Adipose tissue (tissue), 3 donors: ENCODE measurements around the gene CD1B. TPM values are rescaled to one million over a fixed set of nuclear protein-coding genes. Genes with fewer than 3 reads are reported as not detected.
"Not testable (repeated sequence)": the region's sequence is repeated elsewhere in the genome, so short reads cannot be mapped to it uniquely, and the experiment has no call there.

Experiments used
- H3K27ac ChIP-seq: one replicate; pipeline ENCODE4 v1.5.1; 2013; ENCODE audit warnings: low read depth, low read length
- WGBS, 3 donors: extraction: QIAGEN DNeasy Blood & Tissue Kit; methylation state at CpG; one replicate each; pipeline ENCODE4 v1.1.7; 2013; 5-methylcytosine and 5-hydroxymethylcytosine counted together
- polyA plus RNA-seq, 3 donors: library from polyadenylated mRNA; stranded (reverse); fragments of 200-250 nt; gene quantifications; one replicate each; pipeline ENCODE4 v1.2.3, GENCODE V29; 2013
- donor health status: healthy with polysubstance abuse.
- donor health status: Bipolar disorder and iron deficiency.
- donor health status: healthy.

CD1B gene
- not detected for polyA plus RNA-seq

DNA sequence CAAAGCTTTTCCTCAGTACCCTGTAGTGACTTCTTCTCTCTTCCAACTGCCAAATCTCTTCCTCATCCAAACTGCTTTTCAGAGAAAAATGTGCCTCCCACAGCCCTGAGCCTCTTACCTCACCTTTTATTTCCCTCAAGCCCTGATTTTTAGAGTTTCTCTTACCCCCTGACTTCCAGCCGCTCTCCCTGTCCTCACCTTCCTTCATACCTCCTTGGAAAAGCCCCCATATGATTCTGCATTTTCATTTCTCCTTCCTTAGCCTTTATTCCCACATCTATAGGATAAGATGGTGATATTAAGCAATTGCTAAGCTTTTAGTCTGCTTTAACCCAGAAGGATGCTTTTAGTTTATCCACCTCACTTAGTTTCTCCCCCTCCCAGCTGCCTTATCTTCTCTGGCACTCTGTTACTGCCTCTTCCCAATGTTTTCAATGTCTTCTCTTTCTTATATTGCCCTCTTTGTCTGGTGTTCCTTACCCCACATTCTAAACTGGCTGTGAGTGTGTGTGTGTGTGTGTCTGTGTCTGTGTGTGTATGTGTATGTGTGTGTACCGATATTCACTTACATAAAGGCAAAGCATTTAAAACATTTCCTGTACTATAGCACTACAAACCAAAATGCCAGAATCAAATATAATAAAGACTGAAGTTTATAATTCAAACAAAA, at the start of gene CD1B:
CD1B (minus strand) TSS at position 51 of the 670 bp plus-strand sequence. CDS start 108 bp downstream, outside the sequence.
- 90 to 91% (median 90%) methylated on average over 2 of the region's 2 CpGs for WGBS, 3 donors
- no peak within 1 kb of the TSS for H3K27ac ChIP-seq

DNA sequence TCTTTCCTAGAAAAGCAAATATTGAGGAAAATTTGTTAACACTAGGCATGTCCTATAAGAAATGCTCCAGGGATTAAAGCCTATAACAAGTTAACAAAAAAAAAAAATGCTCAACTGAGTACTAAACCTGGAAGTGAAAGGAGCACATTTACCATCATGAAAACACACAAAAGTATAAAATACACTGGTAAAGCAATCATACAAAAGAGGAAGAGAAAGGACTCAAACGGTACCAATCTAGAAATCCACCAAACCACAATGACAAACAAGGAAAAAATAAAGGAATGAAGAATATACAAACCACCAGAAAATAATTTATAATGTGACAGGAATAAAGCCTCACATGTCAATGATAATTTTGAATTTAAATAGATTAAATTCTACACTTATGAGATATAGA, 43.5 kb upstream of the CD1B start:
- no peak overlapping the region for H3K27ac ChIP-seq
- 36 to 82% (median 62%) methylated on average over 1 of the region's 1 CpG for WGBS, 3 donors

DNA sequence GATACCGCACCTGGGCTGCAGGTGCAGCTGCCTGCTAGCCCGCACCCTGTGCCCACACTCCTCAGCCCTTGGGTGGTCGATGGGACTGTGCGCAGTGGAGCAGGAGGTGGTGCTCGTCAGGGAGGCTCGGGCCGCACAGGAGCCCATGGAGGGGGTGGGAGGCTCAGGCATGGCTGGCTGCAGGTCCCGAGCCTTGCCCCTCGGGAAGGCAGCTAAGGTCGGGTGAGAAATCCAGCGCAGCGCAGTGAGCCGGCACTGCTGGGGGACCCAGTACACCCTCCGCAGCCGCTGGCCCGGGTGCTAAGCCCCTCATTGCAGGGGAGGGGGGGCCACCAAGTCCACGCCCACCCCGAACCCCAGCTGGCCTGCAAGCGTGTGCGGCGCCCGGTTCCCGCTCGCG, 42.8 kb upstream of the CD1B start:
- 91 to 95% (median 91%) methylated on average over 23 to 25 of the region's 25 CpGs for WGBS, 3 donors
- not testable (repeated sequence) for H3K27ac ChIP-seq

DNA sequence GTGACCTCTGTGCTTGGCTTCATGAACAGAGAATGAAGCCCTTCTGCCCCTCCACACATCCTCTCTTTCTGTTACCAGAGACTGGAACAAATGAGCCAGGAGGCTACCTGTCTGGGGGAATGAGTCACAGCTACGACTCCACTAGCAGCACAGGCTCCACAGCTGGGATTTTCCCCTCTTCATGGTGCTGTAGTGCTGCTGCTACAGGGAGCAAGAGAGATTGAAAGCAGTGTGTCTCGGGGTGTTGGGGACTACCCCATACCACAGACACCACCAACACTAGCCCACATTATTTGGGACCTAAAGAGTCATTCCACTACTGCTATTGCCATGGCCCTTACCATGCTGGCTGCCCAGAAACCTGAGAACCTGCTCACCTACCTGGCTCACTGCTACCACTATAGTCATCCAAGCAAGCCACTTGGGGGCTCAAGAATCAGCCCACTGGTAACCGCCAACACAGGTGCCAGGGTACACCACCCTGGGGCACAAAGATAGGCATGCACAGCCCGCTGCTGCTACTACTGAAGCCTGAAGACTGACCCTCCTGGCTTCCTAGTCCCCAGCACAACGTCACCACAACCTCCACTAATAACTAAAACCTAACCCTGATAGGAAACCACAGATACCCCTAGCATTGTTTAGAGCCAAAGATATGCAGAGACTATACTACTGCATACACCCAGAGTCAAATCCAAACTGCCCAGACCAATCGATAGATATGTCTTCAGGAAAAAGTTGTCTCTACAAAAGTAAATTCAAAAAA, 40.0 kb upstream of the CD1B start:
- no peak overlapping the region for H3K27ac ChIP-seq
- 64 to 78% (median 73%) methylated on average over 6 of the region's 6 CpGs for WGBS, 3 donors

DNA sequence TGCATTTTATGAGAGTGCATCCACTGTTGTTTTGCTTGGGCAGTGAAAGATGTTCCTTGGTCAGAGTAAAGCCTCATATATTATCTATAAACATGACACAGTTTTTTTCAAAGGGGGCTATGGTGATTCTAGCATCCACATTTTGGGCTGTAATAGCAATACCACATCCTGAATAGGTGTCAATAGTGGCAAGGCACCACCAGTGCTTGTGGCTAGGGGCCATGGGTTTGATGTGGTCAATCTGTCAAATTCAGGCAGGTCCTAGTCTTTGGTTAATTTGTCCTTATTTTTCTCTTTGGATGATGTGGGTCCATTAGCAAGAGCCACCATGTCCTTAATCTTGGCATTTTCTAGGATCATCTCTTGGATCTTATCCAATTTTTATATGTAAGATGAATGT, 35.5 kb upstream of the CD1B start:
- H3K27ac ChIP-seq, result no peak overlapping the region

DNA sequence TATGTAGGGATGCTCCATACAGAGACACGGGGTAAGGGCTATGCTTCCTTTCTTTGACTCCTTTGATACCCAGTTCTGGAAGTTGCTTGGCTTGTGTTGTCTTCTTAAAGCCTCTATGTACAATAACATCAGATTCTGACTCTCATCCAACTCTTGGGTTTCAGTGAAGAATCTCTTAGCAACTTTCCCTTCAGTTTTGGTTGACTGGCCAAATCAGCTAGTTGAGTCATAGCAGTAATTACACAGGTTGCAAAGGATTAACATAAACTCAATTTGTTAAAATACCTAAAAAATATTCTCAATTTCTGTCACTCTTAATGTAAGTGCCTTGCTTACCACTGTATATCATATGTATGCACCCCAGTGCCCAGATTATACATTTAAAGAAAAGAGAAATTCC, 31.6 kb upstream of the CD1B start:
- 43 to 73% (median 70%) methylated on average over 1 of the region's 1 CpG for WGBS, 3 donors
- no peak overlapping the region for H3K27ac ChIP-seq

DNA sequence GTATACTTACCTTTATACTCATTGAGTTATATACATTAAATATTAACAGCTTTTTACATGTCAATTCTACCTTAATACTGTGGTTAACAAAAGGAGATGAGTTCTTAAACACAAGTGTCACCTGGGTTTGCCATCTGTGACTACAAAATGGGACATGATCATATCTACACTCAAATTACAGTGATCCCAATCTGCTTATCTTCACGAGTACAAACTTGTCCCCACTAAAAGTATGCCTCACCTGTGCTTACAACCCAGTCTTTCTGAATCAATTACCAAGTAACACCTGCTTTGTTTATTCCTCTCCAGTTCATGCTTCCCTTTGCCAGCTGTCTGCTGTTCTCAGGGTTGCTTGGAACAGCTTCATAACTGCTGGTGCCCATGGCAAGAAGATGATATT, 31.2 kb upstream of the CD1B start:
- 32 to 61% (median 51%) methylated on average over 1 of the region's 1 CpG for WGBS, 3 donors
- no peak overlapping the region for H3K27ac ChIP-seq

DNA sequence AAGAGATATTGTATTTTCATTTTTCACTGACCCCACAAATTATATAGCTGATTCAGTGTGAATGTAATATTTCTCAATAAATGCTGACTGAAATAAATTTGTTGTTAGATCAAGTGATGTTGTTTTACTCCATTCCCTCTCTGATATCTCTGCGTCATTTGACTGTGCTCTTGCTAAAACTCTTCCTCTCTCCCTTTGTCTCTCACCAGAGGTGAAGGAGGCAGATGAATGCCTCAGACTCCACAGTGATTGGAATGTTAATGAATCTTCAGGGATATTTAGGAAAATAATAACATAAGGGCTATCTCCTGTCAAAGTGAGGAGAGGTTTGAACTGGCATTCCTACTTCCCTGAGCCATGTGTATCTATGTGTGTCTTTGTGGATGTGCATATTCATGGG, 26.1 kb upstream of the CD1B start:
- H3K27ac ChIP-seq, result no peak overlapping the region
- WGBS, 3 donors, result 87 to 91% (median 90%) methylated on average over 1 of the region's 1 CpG

DNA sequence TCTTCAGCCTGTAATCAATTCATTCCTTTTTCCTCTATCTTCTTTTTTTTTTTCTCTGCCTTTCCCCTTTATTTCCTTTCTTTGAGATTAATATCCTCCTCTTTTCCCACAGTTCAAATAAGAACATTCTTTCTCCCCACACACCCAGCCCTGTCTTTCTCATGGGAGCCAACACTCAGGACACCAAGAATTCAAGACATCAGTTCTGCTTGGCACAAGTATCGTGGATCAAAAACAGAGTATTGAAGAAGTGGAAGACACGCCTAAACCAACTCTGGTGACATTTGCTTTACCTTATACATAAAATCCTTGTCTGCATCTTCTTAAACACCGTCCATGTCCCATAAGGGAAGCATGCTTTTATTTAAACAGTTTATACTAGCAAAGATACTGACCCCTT, 25.3 kb upstream of the CD1B start:
- no peak overlapping the region for H3K27ac ChIP-seq
- WGBS, 3 donors, result 52 to 68% (median 56%) methylated on average over 3 of the region's 3 CpGs

DNA sequence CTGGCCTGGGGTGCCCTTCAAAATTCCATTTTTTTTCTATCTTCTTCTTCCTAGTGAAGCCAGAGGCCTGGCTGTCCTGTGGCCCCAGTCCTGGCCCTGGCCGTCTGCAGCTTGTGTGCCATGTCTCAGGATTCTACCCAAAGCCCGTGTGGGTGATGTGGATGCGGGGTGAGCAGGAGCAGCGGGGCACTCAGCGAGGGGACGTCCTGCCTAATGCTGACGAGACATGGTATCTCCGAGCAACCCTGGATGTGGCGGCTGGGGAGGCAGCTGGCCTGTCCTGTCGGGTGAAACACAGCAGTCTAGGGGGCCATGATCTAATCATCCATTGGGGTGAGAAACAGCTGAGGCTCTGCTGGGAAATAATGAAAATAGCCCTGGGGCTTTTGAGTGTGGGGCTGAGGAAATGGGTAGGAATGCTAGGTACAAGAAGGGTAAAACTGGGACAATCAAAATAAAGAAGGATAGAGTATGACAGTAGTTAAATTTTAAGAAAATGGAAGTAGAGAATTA, 24.5 kb upstream of the CD1B start:
- 75 to 89% (median 87%) methylated on average over 10 of the region's 10 CpGs for WGBS, 3 donors
- no peak overlapping the region for H3K27ac ChIP-seq

DNA sequence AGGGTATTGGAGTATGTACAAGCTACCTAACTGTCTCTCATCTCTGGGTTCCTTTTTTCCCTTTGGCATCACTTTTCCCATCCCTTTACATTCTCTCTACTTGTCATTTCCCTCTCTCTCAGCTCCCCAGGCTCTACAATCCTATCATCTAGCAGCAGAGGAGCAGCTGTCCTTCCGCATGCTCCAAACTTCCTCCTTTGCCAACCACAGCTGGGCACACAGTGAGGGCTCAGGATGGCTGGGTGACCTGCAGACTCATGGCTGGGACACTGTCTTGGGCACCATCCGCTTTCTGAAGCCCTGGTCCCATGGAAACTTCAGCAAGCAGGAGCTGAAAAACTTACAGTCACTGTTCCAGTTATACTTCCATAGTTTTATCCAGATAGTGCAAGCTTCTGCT, 22.9 kb upstream of the CD1B start:
- 54 to 61% (median 60%) methylated on average over 2 of the region's 2 CpGs for WGBS, 3 donors
- H3K27ac ChIP-seq, result no peak overlapping the region

DNA sequence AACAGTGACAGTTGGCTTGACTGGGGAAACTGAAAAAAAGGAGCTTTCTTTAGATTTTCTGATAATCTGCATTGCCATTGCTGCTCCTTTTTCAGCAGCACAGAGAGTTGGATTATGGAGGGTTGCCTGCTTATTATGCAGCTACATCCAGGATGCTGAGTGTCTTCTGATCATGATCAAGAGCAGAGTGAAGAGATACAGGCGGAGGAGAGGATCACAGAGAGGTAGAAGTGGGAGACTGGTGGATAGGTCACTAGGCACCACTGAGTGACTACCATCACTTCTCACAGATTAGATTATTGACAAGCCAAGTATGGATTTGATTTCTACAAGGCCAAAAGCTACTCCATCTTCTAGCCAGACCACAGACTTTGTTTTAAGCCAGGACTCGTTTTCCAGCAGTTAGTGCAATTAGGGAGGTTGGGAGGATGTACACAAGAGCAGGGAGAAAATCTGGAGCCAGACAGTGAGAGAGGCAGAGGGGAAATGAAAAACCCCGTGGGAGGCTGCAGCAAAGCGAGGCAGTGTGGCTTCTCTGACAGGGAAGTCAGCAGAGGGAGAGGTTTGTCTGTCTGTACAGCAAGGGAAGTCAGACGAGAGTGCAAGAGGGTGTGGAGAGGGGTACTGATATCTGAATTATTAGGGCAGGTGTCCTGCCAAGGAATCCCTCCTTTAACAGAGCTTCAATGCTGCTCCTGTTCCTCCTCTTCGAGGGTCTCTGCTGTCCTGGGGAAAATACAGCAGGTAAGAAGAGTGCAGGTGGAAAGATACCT, 22.2 kb upstream of the CD1B start, which contains the start of gene CD1E:
CD1E (plus strand) TSS at position 592 of the 773 bp plus-strand sequence; CDS start at position 687, 95 bp downstream.
- 30 to 35% (median 32%) methylated on average over 6 of the region's 6 CpGs for WGBS, 3 donors
- H3K27ac ChIP-seq, result no peak within 1 kb of the TSS

DNA sequence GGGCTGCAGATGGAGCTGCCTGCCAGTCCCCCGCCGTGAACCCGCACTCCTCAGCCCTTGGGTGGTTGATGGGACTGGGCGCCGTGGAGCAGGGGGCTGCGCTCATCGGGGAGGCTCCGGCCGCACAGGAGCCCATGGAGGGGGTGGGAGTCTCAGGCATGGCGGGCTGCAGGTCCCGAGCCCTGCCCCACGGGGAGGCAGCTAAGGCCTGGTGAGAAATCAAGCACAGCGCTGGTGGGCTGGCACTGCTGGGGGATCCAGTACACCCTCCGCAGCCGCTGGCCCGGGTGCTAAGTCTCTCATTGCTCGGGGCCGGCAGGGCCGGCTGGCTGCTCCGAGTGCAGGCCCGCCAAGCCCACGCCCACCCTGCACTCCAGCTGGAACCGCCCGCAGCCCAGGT, 17.6 kb upstream of the CD1B start:
- WGBS, 3 donors, result 92 to 95% (median 95%) methylated on average over 14 to 24 of the region's 24 CpGs

DNA sequence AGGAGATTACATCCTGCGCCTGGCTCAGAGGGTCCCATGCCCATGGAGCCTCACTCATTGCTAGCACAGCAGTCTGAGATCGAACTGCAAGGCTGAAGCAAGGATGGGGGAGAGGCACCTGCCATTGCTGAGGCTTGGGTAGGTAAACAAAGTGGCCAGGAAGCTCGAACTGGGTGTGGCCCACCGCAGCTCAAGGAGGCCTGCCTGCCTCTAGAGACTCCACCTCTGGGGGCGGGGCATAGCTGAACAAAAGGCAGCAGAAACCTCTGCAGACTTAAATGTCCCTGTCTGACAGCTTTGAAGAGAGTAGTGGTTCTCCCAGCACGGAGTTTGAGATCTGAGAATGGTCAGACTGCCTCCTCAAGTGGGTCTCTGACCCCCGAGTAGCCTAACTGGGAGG, 5.1 kb upstream of the CD1B start:
- H3K27ac ChIP-seq, result not testable (repeated sequence)
- WGBS, 3 donors, result 38 to 76% (median 76%) methylated on average over 7 of the region's 7 CpGs

More for the DNA sequence above, 17.6 kb upstream of the CD1B start:
- H3K27ac ChIP-seq, result not testable (repeated sequence)

DNA sequence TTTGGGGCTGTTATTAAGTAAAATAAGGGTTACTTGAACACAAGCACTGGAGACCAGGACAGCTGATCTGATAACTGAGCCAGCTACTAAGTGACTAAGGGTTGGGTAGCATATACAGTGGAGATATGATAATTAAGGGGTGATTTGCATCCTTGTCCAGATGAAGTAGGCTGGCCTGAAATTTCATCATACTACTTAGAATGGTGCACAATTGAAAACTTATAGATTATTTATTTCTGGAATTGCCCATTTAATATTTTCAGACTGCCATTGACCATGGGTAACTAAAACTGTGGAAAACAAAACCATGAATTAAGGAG, 3.8 kb upstream of the CD1B start:
- no peak overlapping the region for H3K27ac ChIP-seq

DNA sequence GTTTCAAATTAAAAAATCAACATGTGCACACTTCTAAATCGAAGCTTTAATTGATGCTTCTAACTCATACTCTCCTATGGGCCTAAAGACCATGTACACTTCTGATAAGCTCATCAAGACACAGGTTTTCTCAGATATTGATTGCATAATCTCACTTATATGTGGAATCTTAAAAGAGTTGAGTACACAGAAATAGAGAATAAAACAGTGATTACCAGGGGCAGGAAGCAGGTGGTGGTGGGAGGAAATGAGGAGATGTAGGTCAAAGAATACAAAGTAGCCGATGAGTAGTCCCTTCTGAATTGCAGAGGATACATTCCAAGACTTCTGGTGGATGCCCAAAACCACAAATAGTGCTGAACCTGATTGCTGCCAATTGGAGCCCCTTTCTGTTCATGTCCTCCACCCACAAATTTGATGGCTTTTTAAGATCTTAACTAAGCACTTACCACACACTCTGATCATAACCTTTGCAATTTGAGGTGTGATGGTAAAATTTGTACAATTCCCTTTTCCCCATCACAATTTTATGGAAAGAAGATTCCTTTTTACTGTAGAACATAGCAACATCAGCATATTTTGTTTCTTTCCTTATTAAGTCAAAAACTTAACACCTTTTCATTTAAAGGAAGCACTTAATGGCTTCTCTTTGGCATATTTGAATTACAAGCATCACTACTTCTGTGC, 3.3 kb upstream of the CD1B start:
- no peak overlapping the region for H3K27ac ChIP-seq
- 39 to 52% (median 49%) methylated on average over 2 of the region's 2 CpGs for WGBS, 3 donors

DNA sequence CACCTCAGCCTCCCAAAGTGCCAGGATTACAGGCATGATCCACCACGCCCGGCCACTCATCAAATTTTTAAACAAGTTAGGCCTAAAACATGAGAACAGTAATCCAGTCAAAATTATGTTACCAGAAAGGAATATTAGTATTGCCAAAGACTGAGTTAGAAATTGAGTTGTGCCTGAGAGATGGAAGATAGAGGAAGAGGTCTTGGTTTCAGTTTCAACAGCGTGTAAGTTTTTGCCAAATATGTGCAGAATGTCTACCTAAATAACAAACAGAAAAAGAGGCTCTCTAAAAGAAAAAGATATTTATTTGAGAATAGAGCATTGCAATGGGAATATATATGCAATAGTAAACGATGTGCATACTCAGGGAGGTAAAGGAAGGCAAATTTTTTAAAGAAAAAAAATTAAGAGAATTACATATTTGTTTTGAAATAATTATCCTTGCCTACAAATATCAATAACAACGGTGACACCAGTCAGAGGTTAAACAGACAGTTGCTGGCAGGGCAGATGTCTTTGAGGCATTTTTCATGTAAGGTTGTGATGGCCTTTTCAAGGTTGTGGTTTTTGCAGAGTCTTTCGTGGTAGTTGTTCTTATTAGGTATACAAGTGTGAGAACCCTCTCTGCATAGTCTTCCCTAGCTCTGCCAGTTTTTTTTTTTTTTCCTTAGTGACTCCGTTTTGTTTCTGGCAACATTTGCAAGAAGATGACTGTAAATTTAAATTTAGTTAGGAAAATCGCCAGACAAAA, 2.2 kb upstream of the CD1B start:
- H3K27ac ChIP-seq, result no peak overlapping the region
- WGBS, 3 donors, result 47 to 68% (median 67%) methylated on average over 8 of the region's 8 CpGs

DNA sequence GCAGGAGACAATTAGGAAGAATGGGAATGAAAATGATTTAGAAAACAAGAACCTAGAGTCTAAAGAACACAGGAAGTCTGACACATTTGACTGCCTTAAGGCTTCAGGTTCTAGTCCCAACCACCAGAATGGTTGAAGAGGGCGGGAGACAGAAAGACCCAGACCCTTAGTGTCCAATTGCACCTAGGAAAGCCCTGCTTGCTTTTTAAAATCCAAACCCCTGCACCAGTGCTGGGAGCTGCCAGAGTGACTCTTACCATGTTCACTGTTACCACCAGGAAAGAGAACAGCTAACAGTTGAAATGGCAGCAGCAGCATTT, 265 bp downstream of the CD1B start:
- H3K27ac ChIP-seq, result no peak overlapping the region
- WGBS, 3 donors, result 79 to 89% (median 88%) methylated on average over 1 of the region's 1 CpG
